Measurements from ENCODE around the gene RASSF8.

RASSF8 gene

GRCh38 chr12:25962932-25963525, 4.5 kb downstream of the RASSF8 start:
- DNase-seq: no peak

GRCh38 chr12:25965682-25966081, 7.2 kb downstream of the RASSF8 start:
- no peak for DNase-seq

GRCh38 chr12:25970082-25970481, 11.6 kb downstream of the RASSF8 start:
- no peak for DNase-seq

GRCh38 chr12:25970916-25971653, 12.6 kb downstream of the RASSF8 start:
- DNase-seq: no peak

- DNase-seq: no peak
These were observed 13.2 kb downstream of the RASSF8 start for GRCh38 chr12:25971654-25972041.

GRCh38 chr12:25972783-25973182, 14.3 kb downstream of the RASSF8 start:
- no peak for DNase-seq

GRCh38 chr12:25975179-25975578, 16.7 kb downstream of the RASSF8 start:
- DNase-seq: no peak

- DNase-seq: no peak
These were observed 17.2 kb downstream of the RASSF8 start for GRCh38 chr12:25975682-25976081.

GRCh38 chr12:25976289-25976688, 17.8 kb downstream of the RASSF8 start:
- peak in 2 of 14 donors; percentile 18 to 21 for DNase-seq

GRCh38 chr12:25977047-25977446, 18.6 kb downstream of the RASSF8 start:
- DNase-seq: no peak

GRCh38 chr12:25979059-25979458, 20.6 kb downstream of the RASSF8 start:
- DNase-seq: no peak

- DNase-seq: no peak
These were observed 21.1 kb downstream of the RASSF8 start for GRCh38 chr12:25979563-25979962.

GRCh38 chr12:25980035-25980434, 21.6 kb downstream of the RASSF8 start:
- DNase-seq: no peak

GRCh38 chr12:25981597-25981996, 23.1 kb downstream of the RASSF8 start:
- no peak for DNase-seq

GRCh38 chr12:25982416-25982815, 23.9 kb downstream of the RASSF8 start:
- DNase-seq: no peak

- no peak for DNase-seq
These were observed 25.1 kb downstream of the RASSF8 start for GRCh38 chr12:25983625-25984024.

- no peak for DNase-seq
These were observed 26.3 kb downstream of the RASSF8 start for GRCh38 chr12:25984759-25985158.

GRCh38 chr12:25985316-25986175, 27.1 kb downstream of the RASSF8 start:
- peak in 1 of 14 donors; percentile 25 for DNase-seq

GRCh38 chr12:25986180-25986579, 27.7 kb downstream of the RASSF8 start:
- DNase-seq: no peak

- DNase-seq: no peak
These were observed 30.0 kb downstream of the RASSF8 start for GRCh38 chr12:25988505-25988904.

GRCh38 chr12:25990495-25990894, 32.0 kb downstream of the RASSF8 start:
- DNase-seq: no peak

- no peak for DNase-seq
These were observed 33.7 kb downstream of the RASSF8 start for GRCh38 chr12:25992026-25992782.

Data from C1 segment of cervical spinal cord (tissue), 14 donors.